IMR-90 (cell line): ENCODE data around the gene FUBP3.

Experiments
- BHLHE40 ChIP-seq: fragments of 150-350 bp; IDR thresholded peaks from 2 replicates; pipeline ENCODE4 v1.6.1; 2016; ENCODE audit warnings: mild to moderate bottlenecking, low read depth, low read length
- CTCF ChIP-seq: conservative IDR thresholded peaks from 2 replicates; pipeline ENCODE4 v1.5.1; 2012; ENCODE audit warnings: mild to moderate bottlenecking, low read depth, low read length, improper control_type of control experiment
- MXI1 ChIP-seq: IDR thresholded peaks from 2 replicates; pipeline ENCODE4 v1.6.1; 2012; ENCODE audit warnings: low read depth, mild to moderate bottlenecking, low read length, moderate library complexity, borderline replicate concordance
- POLR2A ChIP-seq: IDR thresholded peaks from 2 replicates; pipeline ENCODE4 v1.6.1; 2012; ENCODE audit warnings: mild to moderate bottlenecking, low read depth, low read length
- RAD21 ChIP-seq: IDR thresholded peaks from 2 replicates; pipeline ENCODE4 v1.6.1; 2012; ENCODE audit warnings: low read length, improper control_type of control experiment
- RFX5 ChIP-seq: IDR thresholded peaks from 2 replicates; pipeline ENCODE4 v1.8.0; 2012; ENCODE audit warnings: low read depth, mild to moderate bottlenecking, low read length, moderate library complexity

- TF ChIP-seq CTCF (no peak), RAD21 (no peak), POLR2A (no peak), RFX5 (no peak), MXI1 (no peak), BHLHE40 (no peak)
These were observed 105.7 kb downstream of the FUBP3 start for GRCh38 chr9:130685104-130685503.
